Left colon (tissue), 2 donors: Measurements from ENCODE around the gene GNA15. TPM values are rescaled to one million over a fixed set of nuclear protein-coding genes. Genes with fewer than 3 reads are reported as not detected.
A peak's percentile ranks its signal among the peaks of the same experiment; 100 is the strongest.

ENCODE experiments used
- ATAC-seq: fragments of 200-7000 bp; cut with Tn5 transposase; one replicate; pipeline ENCODE4 v1.9.1; 2020; ENCODE audit warnings: mild to moderate bottlenecking, moderate library complexity
- DNase-seq, 2 donors: peaks; one replicate each; pipeline ENCODE4 v3.0.0-alpha.2; 2020
- intact Hi-C, 2 donors: fragments of 100-400 bp; cut with DNase I in 1 of 2; cut with micrococcal nuclease in 1 of 2; formaldehyde crosslinking; loops; one replicate each; pipeline versions ENCODE4 v1.11.2 to v1.14.0; 2022; cut with DNase I, micrococcal nuclease
- total RNA-seq, 2 donors: library from RNA; stranded (reverse); fragmentation: NEBNext Ultra II Directional; extraction: Animal tissue kit (Norgen Biotek cat#: 25700); gene quantifications; one replicate each; pipeline ENCODE4 v1.2.1, GENCODE V29; 2021
- donor health status: DM: no; HTN: no; CAD: no.
- donor health status: DM: yes; HTN: yes; CAD: no.

The GNA15 gene
- total RNA-seq, 2 donors from 2014 or later: 3.0 to 4.8 TPM

DNA sequence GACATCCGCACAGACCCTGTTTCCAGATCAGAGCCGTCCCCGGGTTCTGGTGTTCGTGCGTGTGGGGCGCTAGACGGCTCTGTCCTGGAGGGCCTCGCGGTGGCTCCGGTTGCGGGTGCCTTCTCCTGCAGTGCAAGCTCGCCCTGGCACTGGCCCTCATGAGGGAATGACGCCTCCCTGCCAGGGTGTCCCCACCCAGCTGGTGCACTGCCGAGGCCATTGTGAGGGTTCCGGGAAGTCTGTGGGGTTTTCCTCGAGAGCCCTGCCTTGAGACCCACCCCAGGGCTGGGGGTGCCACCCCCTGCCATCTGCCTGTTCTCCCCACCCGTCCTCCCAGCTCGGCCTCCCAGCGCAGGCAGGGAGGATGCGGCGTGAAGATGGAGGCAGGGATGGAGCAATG, 19.2 kb upstream of the GNA15 start:
- DNase-seq (no peak), ATAC-seq (no peak)
- intact Hi-C loops: no loop called here

DNA sequence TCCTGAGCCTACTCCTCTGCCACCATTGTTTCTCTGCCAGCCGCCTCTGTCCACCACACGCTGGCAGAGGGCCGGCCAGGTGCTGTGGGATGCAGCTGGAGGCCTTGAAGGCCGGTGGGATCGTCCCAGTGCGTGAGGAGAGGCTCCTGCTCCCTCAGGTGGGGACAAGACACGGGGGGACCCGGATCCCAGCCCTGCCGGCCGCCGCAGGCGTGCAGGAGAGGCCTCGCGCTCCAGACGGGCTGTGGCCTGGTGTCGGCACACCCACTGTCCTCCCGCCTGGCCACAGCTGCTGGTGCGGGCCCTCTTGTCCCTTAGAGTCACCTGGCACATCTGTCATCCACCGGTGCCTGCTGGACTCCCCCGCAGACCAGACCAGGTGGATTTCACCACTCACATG, 18.1 kb upstream of the GNA15 start:
- DNase-seq: no peak
- intact Hi-C loops: no loop called here
- ATAC-seq: no peak

DNA sequence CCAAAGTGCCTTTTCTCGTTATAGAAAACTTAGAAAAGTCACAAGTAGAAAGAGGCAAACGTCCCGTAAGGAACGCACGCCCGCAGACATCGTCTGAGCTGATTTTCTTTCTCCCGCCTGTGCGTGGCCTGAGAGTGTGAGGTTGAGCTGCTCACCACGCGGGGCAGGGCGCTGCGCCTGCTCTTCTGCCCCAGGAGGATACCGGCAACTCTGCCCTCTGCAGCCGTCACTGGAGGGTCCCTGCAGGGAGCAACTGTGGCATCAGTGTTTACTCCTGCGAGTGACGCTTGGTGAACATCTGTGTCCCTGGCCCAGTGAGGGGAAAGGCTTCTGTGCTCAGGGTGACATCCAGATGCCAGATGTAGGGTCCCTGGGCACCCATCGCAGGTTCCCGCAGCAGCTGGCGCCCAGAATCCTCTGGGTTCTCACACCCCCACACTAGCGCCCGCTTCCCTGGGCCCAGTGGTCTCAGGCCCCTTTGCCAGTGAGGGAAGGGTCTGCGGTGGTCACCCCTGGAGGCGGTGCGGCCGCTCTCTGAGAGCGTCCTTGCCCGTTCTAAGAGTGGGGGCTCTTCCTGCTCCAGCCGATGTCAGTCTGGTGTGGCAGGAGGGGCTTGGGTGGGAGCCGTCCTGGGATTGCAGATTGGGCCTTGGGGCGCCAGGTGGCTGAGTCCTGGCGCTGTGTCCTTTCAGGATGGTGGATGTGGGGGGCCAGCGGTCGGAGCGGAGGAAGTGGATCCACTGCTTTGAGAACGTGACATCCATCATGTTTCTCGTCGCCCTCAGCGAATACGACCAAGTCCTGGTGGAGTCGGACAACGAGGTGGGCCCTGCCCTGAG, 17.4 kb upstream of the GNA15 start:
- intact Hi-C loops: no loop called here
- DNase-seq (no peak), ATAC-seq (no peak)

DNA sequence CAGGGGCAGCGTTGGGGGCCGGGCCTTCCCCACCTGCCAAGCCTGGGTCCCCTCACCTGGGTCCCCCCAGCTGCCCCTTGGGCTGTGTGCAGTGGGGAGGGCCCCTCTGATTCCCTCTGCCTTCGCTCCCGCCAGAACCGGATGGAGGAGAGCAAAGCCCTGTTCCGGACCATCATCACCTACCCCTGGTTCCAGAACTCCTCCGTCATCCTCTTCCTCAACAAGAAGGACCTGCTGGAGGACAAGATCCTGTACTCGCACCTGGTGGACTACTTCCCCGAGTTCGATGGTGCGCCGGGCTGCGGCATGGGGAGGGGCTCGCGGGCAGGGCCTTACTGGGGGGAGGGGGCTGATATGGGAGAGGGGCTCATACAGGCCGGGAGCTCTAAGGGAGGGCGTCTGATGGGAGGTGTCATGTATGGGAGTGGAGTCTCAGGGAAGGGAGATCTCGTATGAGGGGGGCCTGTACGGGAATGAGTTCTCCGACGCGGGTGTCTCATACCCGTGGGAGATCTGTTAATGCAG, 16.7 kb upstream of the GNA15 start:
- intact Hi-C loops: no loop called here
- ATAC-seq (no peak), DNase-seq (no peak)

DNA sequence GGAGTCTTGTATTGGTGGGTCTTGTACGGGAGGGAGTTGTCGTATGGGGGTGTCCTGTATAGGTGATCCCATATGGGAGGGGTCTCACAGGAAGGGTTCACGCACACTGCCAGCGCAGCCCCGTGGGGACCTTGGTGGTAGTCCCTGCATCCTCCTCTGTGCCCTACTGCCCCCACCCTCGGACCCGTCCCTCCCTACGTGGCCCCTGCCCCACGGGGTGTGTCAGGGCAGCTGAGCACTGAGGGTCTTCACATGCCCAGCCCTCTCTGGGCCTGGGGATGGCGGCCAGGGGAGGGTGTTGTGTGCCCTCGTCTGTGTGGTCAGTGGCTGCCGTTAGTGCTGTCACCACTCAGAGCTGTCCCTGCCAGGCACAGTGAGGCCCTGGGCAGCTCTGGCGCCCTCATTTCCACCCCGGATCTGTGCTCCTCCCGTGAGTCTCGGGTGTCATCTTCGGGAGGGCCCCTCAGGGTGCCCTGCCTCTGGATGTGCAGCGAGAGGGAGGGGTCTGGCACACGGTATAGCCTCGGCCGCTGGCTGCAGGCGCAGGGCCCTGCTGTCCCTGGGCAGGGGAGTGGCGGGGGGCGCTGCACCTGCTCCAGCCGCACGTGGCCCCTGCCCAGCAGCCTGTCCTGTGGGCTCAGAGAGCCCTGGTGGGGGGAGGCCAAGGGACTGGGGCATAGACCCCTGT, 16.0 kb upstream of the GNA15 start:
- intact Hi-C loops: no loop called here
- DNase-seq (no peak), ATAC-seq (no peak)

DNA sequence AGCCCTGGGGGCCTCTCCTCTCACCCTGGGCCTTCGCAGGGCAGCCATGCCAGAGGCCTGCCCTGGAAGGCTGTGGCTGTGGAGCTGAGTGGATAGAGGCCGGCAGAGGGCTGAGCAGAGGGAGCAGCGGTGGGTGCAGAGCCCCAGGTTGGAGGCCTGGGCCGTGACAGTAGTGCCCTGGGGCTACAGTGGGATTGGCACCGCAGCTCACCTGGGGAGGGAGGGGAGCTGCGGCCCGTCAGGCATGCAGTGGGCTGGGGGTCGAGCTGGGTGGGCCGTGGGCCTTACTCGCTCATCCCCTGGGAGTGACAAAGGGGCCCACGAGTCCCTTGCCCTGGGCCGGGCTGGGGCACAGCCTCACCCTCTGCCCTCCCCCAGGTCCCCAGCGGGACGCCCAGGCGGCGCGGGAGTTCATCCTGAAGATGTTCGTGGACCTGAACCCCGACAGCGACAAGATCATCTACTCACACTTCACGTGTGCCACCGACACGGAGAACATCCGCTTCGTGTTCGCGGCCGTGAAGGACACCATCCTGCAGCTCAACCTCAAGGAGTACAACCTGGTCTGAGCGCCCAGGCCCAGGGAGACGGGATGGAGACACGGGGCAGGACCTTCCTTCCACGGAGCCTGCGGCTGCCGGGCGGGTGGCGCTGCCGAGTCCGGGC, 15.1 kb upstream of the GNA15 start:
- DNase-seq (no peak), ATAC-seq (no peak)
- intact Hi-C loops: no loop called here

DNA sequence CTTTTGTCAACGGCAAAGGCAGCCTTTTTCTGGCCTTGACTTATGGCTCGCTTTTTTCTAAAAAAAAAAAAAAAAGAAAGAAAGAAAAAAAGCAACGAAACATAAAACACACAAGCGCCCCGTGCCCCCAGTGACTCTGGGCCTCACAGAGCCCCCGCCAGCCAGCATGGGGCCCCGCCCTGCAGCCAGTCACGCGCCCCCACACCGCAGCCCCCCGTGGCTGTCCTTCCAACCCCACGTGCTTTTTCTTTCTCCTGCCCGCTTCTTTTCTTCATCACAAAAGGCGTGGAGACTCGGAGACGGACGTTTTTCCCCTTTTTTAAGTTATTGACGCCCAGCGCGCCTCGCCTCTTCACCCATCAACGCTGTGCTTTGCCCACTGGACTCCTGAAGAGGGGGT, 14.4 kb upstream of the GNA15 start:
- intact Hi-C loops: no loop called here
- DNase-seq (no peak), ATAC-seq (no peak)

DNA sequence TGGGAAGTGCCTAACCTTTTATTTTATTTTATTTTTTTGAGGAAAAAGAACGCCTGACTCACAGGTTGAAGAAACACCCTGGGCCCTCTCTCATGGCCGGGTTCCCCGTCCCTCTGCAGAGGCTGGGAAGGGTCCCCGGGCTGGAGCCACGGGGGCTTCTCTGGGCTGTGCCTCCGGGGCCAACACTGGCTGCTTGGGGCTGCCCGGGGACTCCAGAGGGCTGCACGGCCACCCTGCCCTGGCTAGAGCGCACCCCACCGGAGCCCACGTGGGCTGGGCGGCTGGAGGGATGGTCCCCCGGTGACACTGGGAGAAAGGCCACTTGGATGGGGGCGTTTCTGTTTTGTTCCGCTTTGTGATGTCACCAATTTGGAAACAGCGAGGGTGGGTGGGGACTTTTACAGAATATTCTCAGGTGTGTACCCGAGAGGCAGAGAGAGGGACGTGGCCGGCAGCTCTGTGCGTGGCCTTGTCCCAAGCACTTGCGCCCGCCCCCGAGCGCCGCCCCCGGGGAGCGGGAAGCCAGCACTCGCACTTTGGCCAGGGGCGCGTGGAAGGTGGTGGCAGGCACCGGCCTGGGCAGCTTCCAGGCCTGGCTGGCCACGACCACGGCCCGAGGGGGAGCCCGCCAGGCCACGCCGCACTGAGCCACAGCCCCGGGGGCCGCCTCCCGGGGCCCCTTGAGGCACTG, 13.9 kb upstream of the GNA15 start:
- intact Hi-C loops: no loop called here
- no peak for ATAC-seq
- DNase-seq: no peak

DNA sequence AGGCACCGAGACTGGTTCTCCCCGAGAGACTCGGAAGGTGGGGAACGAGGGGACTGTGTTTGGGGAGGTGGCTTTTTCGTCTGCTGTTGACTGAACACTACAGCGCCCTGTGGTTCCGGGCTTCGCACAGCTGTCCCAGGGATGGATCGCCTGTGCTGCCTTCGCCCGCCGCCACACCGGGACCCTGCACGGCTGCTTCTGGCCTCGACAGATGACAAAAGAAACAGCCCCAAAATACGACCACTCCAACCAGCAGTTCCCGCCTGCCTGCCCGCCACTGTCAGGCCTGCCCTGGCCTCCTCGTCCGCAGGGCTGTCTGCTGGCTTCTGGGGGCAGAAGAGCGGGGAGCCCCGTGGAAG, 13.3 kb upstream of the GNA15 start:
- ATAC-seq: no peak
- no peak for DNase-seq
- intact Hi-C loops: no loop called here

DNA sequence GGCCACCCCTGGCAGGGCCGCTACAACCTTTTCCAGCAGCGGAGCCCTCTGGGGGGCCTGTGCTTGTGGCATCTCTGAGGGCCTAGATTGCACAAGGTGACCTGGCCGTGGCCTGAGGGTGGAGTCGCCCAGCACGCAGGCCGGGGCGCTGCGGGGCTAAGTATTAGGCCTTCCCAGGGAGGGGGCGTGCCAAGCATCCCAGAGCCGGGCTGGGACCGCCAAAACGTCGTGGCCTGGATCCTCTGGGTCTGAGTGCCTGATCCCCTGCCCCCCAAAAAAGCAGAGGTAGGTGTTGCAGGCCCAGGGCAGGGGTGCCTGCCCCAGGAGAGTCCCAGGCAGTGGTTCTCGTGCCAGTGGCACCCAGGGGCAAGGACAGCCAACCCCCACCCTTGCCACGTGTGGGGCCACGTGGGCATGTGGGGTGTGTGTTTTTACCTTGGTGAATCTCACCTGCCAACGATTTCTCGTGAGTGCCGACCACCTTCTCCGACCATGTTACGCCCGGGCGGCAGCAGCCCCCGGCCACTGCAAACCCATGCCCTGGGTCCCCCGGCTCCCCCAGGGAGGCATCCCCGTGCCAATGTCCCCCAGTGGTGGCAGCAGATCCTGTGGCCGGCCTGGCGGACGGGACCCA, 12.6 kb upstream of the GNA15 start:
- peak; percentile 11 for ATAC-seq
- no peak for DNase-seq
- intact Hi-C loops: no loop called here

DNA sequence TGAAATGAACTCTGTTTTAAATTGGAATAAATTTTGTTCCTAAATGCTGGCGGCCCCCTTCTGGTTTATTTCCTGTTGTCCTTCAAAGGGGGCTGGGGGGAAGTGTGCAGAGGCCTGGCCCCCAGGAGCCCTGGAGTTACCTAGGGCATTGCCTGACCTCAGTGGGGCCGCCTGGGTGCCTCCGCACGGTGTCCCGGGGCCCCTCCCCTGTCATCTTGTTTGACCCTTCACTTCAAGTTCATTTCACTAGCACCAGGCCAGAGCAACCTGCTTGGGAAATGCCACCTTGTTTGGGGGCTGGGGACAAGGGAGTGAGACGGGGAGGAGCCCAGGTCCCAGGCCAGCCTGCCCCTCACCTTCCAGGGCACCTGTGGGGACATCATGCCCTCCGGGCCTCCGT, 11.9 kb upstream of the GNA15 start:
- ATAC-seq: peak; percentile 8
- intact Hi-C loops: no loop called here
- DNase-seq: no peak

DNA sequence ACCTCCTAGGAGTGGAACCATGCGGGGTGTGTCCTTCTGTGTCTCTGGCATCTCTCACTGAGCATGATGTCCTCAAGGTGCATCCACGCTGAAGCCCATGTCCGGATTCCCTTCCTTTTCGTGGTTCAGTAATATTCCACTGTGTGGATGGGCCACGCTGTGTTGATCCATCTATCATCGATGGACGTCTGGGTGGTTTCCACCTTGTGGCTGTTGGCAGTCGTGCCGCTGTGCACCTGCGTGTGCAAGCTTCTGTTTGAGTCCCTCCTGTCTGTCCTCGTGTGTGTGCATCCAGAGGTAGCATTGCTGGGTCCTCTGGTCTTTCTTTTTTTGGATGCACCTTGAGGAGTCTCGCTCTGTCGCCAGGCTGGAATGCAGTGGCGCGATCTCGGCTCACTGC, 11.2 kb upstream of the GNA15 start:
- DNase-seq (no peak), ATAC-seq (peak; percentile 26)
- intact Hi-C loops: no loop called here

DNA sequence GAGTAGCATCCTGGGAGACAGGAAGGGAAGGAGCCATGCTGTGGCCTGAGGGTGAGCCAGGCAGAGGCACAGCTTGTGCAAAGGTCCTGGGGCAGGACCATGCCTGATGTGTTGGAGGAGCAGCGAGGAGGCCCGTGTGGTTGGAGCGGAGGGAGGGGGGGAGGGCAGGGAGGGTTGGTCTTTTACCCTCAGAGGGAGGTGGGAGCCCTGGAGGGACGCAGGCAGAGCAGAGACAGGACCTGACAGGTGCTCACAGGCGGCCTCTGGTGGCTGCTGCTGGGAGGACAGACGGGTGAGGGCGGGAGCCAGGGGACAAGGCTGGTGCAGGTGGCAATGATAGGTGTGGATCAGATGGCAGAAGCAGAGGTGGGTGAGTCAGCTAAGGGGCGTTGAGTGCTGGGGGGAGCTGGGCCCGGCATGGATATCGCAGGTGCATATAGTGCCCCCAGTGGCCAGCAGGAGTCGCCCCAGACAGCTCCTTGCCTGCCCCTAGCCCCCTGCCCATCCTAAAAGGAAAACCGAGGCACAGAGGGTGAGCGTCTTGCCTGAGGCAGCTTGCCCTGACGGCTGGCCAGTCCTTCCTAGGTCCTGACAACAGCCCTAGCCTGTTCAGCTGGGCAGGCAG, 9.8 kb upstream of the GNA15 start:
- intact Hi-C loops: no loop called here
- ATAC-seq (peak; percentile 71), DNase-seq (peak in 1 of 2 donors; percentile 79)

DNA sequence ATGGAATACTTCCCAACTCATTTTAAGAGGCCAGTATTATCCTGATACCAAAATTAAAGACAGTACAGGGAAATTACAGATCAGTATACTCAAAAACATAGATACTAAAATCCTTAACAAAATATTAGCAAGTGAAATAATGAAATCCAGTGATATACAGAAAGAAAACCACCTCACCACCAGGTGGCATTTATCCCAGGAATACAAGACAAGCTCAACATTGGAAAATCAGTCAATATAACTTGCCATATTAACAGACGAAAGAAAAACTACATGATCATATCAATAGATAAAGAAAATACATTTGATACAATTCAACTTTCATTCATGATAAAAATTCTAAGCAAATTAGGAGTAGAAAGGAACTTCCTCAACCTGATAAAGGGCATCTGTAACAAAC, 6.7 kb upstream of the GNA15 start:
- no peak for ATAC-seq
- intact Hi-C loops: no loop called here
- no peak for DNase-seq

DNA sequence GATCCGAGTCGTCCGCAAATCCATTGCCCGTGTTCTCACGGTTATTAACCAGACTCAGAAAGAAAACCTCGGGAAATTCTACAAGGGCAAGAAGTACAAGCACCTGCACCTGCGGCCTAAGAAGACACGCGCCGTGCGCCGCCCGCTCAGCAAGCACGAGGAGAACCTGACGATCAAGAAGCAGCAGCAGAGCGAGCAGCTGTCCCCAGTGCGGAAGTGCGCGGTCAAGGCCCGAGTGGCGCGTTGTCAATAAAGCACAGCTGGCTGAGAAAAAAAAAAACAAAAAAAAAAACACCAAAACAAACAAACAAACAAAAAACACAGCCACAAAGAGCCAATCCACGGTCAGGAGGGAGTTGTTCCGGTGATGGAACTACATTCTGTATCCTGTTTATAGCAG, 4.7 kb upstream of the GNA15 start:
- DNase-seq: no peak
- intact Hi-C loops: no loop called here
- ATAC-seq: no peak

DNA sequence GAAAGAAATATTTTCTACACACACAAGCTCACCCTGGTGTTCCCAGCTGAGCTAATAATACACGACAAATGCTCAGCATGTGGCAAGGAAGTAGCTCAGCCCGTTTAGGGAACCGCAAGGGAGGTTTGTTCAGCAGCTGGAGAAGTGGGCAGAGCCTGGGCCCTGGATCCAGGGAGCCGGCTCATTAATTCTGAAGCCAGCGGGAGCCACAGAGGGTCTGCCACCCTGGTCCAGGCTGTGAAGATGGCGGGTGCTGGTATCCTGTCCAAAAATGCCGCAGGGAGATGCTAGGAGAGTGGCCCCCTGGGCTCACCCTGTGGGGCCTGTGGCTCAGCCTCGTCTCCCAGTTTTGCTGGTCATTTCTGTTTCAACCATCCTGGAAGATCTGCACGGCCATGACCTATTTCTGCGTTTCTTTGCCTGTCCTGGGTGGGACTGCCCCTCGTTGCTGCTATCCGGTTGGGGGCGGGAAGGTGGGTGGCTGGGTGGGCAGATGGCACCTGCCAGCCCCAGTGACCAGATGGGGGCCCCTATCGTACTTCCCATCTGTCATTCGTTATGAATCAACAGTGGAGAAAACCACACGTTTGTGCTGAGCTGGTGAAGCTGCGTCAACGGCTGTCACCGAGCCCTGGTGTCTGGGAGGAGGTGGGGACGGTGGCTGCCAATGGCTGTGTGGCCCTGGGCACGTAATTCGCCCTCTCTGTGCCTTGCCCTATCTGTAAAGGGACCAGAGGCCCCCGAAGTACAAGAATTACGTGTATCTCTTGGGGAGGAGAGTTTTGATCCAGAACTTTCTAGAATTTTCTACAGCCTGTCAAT, 2.7 kb upstream of the GNA15 start:
- intact Hi-C loops: no loop called here
- DNase-seq (peak; percentile 47 to 52), ATAC-seq (no peak)

DNA sequence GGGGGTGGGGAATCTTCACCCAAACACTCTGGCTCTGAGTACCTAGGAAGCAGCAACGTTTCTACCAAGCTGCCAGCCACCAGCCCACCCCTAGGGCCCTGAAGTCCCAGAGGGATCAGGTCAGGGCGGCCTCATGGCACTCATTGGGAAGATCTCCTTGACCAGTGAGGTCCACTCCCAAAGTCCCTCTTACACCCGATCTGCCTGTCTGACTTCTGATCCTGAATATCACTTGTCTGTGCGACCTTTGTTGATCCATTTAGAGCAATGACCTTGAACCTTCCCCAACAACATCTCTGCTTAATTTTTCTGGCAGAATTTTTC, 2.1 kb upstream of the GNA15 start:
- intact Hi-C loops: no loop called here
- ATAC-seq: no peak
- DNase-seq: no peak

DNA sequence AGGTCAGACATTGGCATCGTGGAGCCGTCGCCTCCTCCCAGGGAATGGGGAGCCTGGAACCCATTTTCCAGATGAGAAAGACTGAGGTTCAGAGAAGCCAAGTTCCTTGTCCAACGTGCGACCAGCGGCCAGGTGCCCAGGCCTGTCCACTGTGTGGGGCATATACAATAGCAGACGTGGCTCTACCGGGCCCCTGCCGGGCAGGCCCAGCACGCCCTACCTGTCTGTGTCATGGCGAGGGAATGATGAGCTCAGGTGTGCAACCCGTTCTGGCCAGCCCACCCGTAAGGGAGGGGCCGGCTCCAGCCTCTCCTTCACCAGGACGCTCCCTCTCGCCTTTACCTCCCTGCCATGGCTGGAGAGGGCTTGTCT, 837 bp downstream of the GNA15 start:
- DNase-seq (no peak), ATAC-seq (peak; percentile 38)
- intact Hi-C loops: no loop called here
